Hepatocyte (in vitro differentiated cells): ENCODE measurements around the gene HIBCH.
"Not testable (repeated sequence)": the region's sequence is repeated elsewhere in the genome, so short reads cannot be mapped to it uniquely, and the experiment has no call there.

Source experiments
- EZH2 ChIP-seq: fragments of 200-600 bp; sonication (generic); IDR thresholded peaks from 2 replicates; pipeline ENCODE4 v1.6.1; 2016; ENCODE audit warnings: antibody characterized with exemption, mild to moderate bottlenecking, borderline replicate concordance
- EZH2phosphoT487 ChIP-seq: fragments of 200-600 bp; sonication (generic); IDR thresholded peaks from one replicate; pipeline ENCODE4 v1.6.1; 2018; ENCODE audit warnings: antibody characterized with exemption, mild to moderate bottlenecking, low read depth, moderate library complexity; ENCODE audit not compliant: unreplicated experiment, severe bottlenecking
- TF ChIP-seq, protein P1 (sequence below): fragments of 200-600 bp; sonication (generic); IDR thresholded peaks from 2 replicates; pipeline ENCODE4 v1.5.1; 2016; ENCODE audit warnings: antibody characterized with exemption, mild to moderate bottlenecking; ENCODE audit not compliant: poor library complexity

DNA sequence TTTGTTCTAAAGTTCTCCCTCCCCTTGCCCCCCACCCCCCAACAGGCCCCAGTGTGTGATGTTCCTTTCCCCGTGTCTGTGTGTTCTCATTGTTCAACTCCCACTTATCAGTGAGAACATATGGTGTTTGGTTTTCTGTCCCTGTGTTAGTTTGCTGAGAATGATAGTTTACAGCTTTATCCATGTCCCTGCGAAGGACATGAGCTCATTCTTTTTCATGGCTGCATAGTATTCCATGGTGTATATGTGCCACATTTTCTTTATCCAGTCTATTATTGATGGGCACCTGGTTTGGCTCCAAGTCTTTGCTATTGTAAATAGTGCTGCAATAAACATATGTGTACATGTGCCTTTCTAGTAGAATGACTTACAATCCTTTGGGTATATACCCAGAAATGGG is 21.7 kb downstream of the HIBCH start:
- TF ChIP-seq, protein P1, sequence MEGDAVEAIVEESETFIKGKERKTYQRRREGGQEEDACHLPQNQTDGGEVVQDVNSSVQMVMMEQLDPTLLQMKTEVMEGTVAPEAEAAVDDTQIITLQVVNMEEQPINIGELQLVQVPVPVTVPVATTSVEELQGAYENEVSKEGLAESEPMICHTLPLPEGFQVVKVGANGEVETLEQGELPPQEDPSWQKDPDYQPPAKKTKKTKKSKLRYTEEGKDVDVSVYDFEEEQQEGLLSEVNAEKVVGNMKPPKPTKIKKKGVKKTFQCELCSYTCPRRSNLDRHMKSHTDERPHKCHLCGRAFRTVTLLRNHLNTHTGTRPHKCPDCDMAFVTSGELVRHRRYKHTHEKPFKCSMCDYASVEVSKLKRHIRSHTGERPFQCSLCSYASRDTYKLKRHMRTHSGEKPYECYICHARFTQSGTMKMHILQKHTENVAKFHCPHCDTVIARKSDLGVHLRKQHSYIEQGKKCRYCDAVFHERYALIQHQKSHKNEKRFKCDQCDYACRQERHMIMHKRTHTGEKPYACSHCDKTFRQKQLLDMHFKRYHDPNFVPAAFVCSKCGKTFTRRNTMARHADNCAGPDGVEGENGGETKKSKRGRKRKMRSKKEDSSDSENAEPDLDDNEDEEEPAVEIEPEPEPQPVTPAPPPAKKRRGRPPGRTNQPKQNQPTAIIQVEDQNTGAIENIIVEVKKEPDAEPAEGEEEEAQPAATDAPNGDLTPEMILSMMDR: not testable (repeated sequence)
- TF ChIP-seq EZH2phosphoT487, EZH2: not testable (repeated sequence)
